ENCODE measurements around the gene ERBB2.
A peak's percentile ranks its signal among the peaks of the same experiment; 100 is the strongest.

The ERBB2 gene

GRCh38 chr17:39753514-39754160 is 53.8 kb downstream of the ERBB2 start:
- peak; percentile 44 for TF ChIP-seq CTCF (IDR thresholded peaks at IDR 0.05; ENCODE audit: extremely low read depth, missing control alignments)
- peak; percentile 87 for DNase-seq (ENCODE audit: low spot score)

- DNase-seq (ENCODE audit: low spot score), result peak; percentile 97
- peak; percentile 86 for TF ChIP-seq CTCF (IDR thresholded peaks at IDR 0.05; ENCODE audit: extremely low read depth, missing control alignments)
These were observed 54.5 kb downstream of the ERBB2 start for GRCh38 chr17:39754161-39754957.

DNA sequence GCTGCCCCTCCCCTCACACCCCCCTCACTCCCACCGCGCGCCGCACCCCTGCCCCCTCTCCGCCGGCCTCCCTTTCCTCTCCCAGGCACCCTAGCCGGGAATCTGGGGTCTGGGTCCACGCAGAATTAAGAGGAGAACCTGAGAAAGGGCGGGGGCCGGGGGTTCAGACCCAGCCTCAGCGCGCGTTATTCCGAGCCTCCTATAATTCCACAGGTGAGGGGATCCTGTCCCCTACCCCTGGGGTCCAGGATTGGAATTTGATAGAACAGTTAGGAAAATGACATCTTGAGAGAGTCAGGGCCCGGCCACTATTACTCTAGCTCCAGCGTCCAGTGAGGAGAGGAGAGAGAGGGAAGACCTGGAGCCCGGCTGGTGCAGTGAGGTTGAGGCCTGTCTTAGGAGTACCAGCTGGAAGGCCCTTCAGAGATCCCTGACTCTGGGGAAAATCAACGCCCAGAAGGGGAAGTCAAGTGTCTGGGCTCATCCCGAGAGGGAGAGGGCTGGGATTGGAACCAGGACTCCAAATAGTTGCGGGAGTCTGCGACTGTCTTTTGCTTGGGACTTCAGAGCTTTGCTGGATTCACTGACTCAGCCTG is 55.2 kb downstream of the ERBB2 start:
- DNase-seq (ENCODE audit: low spot score), result peak; percentile 35
- no peak for TF ChIP-seq CTCF (IDR thresholded peaks at IDR 0.05; ENCODE audit: extremely low read depth, missing control alignments)

DNA sequence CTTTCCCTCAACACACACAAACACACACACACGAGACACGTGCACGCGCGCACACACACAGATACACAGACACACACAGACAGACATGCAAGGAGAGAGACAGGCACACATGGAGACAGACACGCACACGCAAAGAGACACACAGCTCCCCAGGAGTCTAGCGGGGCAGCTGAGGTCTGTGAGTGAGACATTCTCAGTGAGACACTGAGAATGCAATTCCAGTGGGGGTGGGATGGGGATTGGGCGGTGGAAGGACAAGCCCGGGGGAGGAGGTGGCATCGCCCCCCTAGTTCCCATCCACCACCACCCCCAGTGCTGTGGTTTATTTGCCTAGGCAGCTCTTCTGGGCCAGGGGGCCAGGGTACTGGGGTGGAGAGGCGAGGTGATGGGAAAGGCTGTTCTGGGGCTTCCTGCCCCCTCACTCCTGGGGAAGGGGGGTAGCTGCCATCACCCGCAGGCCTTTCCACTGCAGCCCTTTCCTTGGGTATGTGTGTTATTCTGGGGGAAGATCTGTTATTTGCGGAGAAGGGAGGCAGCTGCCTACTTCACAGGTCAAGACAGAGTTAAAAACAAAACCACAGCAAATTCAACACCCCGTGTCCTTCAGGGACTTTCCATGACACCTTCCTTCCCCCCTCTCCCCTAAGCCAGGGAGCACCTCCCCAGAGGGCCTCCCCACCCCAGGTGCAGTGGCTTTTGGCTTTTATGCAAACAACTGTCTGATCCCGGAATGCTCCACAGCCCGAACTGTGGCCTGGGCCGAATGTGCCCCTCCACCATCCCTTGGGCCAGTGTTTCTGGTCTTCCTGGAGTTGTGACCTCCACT is 55.9 kb downstream of the ERBB2 start:
- DNase-seq (ENCODE audit: low spot score), result peak; percentile 81
- TF ChIP-seq CTCF (IDR thresholded peaks at IDR 0.05; ENCODE audit: extremely low read depth, missing control alignments), result no peak

- no peak for TF ChIP-seq CTCF (IDR thresholded peaks at IDR 0.05; ENCODE audit: extremely low read depth, missing control alignments)
- DNase-seq (ENCODE audit: low spot score), result no peak
These were observed 56.7 kb downstream of the ERBB2 start for GRCh38 chr17:39756380-39757079.

DNA sequence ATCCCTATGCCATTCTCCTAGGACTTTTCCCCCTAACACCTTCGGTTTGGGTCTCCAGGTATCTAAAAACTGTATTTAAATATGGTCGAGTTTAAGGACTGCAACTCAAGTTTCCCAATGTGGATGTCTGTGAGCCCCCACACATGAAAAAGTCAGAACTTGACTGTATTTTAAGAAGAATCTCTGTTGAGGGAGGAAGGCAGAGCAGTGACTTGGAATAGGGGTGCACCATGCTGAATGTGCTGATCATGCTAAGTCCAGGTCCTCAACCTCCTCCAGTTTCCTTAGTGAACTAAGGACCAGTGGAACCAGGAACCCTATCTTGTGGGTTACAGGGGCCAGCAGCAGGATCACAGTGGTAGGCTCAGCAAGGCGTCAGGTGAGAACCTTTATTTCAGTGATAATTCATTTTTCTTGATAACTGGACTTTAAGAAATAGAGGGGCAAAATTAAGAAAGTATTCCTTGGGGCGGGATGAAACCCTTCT is 57.4 kb downstream of the ERBB2 start:
- DNase-seq (ENCODE audit: low spot score), result no peak
- no peak for TF ChIP-seq CTCF (IDR thresholded peaks at IDR 0.05; ENCODE audit: extremely low read depth, missing control alignments)
